ENCODE measurements around the gene SF1.

SF1 gene

GRCh38 chr11:64722141-64723065, 55.9 kb downstream of the SF1 start:
- no peak for DNase-seq

- DNase-seq: no peak
These were observed 57.0 kb downstream of the SF1 start for GRCh38 chr11:64721359-64721699.

DNA sequence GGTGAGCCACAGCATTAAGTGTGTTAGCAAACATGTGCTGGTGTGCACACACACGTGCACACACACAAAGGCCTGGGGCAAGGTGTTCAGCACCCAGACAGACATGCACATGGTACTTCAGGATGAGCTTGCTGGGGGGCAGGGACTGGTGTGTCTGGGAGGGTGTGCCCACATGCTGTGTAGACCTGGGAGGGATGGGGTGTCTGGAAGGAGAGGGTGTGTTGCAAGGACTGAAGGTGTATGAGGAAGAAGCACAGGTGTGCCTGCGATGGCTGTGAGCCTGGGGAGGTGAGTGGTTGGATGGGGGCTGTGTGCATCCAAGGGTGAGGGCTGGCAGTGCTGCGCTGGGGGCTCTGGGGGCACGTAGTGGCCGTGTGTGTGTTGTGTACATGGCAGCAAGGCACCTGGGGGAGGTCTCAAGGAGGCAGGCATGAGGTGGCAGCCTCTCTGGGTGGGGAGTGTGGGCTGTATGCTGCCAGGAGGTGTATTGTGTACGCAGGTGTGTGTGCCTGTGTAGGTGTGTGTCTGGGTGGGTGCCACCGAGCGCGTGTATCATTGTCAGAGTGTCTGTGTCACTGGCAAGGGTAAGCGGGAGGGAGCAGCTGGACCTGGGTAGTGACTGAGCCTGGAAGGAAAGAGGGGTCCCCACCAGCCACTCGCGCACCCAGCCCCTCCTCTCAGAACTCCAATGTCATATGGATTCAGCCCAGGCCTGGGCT, 57.5 kb downstream of the SF1 start:
- no peak for DNase-seq

DNA sequence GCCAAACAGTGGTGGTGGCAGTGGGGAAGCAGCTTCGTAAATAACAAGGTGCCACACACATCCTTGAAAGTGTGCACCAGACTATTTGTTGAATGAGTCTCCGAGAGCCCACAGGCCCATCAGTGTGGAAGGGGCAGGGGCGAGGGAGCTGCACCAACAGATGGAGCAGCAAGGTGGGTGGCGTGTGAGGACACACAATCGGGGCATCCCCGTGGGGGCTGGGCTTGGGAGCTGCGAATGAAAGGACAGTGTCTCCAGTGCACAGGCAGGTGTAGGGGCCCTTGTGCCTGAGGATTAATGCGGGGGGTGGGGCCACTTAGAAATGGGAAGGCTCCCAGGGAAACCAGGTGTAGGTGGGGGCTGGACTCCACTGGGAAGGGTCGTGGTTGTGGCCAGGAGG, 58.2 kb downstream of the SF1 start:
- no peak for DNase-seq

DNA sequence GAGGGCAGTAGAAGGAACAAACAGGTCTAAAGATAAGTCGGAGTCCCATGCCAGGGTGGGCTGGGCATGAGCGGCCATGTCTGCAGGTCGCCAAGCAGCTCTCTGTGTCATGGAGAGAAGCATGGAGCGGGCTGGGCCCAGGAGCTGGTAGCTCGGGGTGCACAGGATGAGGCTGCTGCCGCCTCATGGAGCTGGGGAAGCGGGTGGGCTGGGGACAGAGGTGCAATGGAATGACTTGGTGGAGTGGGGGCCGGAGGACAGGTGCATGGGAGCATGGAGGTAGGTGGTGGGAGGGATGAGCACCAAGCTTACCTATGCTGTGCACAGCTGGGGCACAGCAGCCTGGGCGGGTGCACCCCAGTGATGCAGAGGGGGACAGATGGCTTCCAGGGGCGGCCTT, 58.9 kb downstream of the SF1 start:
- DNase-seq: no peak

DNA sequence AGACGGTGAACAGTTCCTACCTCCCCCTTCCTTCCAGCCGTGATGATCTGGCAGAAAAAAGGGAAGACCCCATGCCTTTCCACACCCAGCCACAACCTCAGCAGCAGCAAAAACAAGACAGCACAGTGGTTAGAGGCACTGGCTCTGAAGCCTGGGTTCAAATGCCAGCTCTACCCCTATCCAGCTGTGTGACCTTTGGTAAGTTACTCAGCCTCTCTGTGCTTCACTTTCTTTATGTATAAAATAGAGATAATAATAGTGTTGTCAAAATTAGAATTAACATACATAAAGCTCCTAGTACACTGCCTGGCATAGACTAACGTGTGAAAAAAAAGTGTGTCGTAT, 59.6 kb downstream of the SF1 start:
- DNase-seq: no peak

- DNase-seq: no peak
These were observed 60.1 kb downstream of the SF1 start for GRCh38 chr11:64718084-64718779.

GRCh38 chr11:64717268-64717578, 61.1 kb downstream of the SF1 start:
- DNase-seq: no peak

GRCh38 chr11:64716473-64717267, 61.7 kb downstream of the SF1 start:
- DNase-seq: no peak

DNA sequence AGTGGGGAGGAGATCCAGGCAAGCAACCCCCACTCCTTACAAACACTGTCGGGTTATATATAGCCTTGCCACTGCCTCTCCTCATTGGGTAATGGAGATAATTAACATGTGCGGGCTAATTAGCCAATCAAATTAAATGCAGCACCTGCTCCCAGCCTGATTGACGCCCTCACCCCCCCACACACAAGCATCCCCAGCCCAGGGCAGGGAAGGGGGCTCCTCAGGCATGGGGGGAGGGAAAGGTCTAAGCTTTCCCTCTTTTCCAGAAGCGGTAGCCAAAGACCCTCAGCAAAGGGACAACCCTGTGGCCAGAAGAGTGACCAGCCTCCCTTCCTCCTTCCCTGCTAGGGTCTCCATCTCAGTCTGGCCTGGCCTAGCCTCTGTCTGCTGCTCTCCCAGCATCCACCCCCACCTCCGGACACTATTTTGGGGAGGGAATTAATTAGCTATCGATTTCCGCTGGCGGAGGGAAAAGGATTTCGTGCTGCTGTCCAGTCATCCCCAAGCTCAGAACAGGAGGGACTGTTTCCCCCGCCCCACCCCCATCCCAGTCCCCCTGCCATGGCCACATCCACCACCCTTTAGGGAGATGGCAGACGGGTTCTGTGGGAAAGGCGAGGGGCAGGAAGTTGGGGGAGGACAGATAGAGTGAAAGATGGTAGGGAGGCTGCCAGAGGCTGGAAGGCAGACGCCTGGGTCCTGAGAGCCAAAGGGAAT, 62.4 kb downstream of the SF1 start:
- DNase-seq: no peak

DNA sequence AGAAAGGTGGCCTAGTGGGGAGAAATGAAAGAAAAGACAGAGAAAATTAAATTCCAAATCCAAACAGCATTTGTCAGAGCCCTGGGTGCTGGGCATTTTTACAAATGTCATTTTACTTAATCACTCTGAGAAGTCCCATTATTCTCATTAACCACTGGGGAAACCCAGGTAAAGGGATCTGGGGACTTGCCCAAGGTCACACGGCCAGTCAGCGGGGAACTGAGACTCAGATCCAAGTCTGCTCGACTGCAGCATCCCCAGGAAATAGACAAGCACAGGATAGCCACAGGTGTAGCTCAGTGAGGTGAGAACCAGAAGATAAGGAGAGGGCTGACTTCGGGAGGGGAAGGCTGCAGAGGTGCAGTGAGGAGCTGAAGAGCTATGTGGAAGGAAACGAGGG, 63.2 kb downstream of the SF1 start:
- no peak for DNase-seq

- DNase-seq: no peak
These were observed 63.7 kb downstream of the SF1 start for GRCh38 chr11:64714666-64715065.
